K562 (cell line): ENCODE results near the gene DPM1. TPM values are rescaled to one million over a fixed set of nuclear protein-coding genes. Genes with fewer than 3 reads are reported as not detected.
A peak's percentile ranks its signal among the peaks of the same experiment; 100 is the strongest.

Experiments
- AFF1 ChIP-seq, 2 experiments: fragments of 450-650 bp; IDR thresholded peaks; 2 replicates each; pipeline ENCODE4 v1.6.1; 2018; ENCODE audit warnings: mild to moderate bottlenecking in 2 of 2, low read depth in 1 of 2; ENCODE audit not compliant: partially characterized antibody in 2 of 2
- C11orf30 ChIP-seq: fragments of 450-650 bp; IDR thresholded peaks from 2 replicates; pipeline ENCODE4 v1.6.1; 2016; ENCODE audit warnings: low read depth, mild to moderate bottlenecking
- CBFB ChIP-seq: sonication (generic); formaldehyde crosslinking; IDR thresholded peaks from 2 replicates; pipeline ENCODE4 v1.4.0; 2020; ENCODE audit warnings: mild to moderate bottlenecking, missing genetic modification reagents
- ETS2 ChIP-seq: IDR thresholded peaks from 2 replicates; pipeline ENCODE4 v1.6.1; 2016; ENCODE audit warnings: borderline replicate concordance, missing genetic modification characterization, mild to moderate bottlenecking, moderate library complexity, missing compliant biosample characterization; ENCODE audit not compliant: poor library complexity, severe bottlenecking
- HDAC6 ChIP-seq: IDR thresholded peaks from 2 replicates; pipeline ENCODE4 v1.6.1; 2012; ENCODE audit warnings: low read depth, mild to moderate bottlenecking, control low read depth, inconsistent platforms, low read length, moderate library complexity
- HNRNPL ChIP-seq: fragments of 200-400 bp; formaldehyde crosslinking; IDR thresholded peaks from 2 replicates; pipeline ENCODE4 v1.6.1; 2017; ENCODE audit warnings: low read depth, mild to moderate bottlenecking, low read length
- KLF10 ChIP-seq: fragments of 250-450 bp; sonication (Bioruptor Pico); IDR thresholded peaks from 2 replicates; pipeline ENCODE4 v1.6.1; 2021; ENCODE audit warnings: matching md5 sums
- SRSF9 ChIP-seq: fragments of 200-400 bp; formaldehyde crosslinking; IDR thresholded peaks from 2 replicates; pipeline ENCODE4 v1.6.1; 2017; ENCODE audit warnings: low read depth, low read length, borderline replicate concordance
- TCF7L2 ChIP-seq: fragments of 150-350 bp; IDR thresholded peaks from 2 replicates; pipeline ENCODE4 v1.6.1; 2016; ENCODE audit warnings: low read depth, mild to moderate bottlenecking, low read length, moderate library complexity
- ZC3H11A ChIP-seq: IDR thresholded peaks from 2 replicates; pipeline ENCODE4 v1.6.1; 2012; ENCODE audit warnings: low read depth, low read length, improper control_type of control experiment
- ZNF318 ChIP-seq, 2 experiments: fragments of 450-650 bp; IDR thresholded peaks; 2 replicates each; pipeline ENCODE4 v1.6.1; 2016; ENCODE audit warnings: mild to moderate bottlenecking in 2 of 2, borderline replicate concordance in 1 of 2, low read depth in 1 of 2, moderate library complexity in 1 of 2
- polyA plus RNA-seq, 8 experiments: library from polyadenylated mRNA; depleted of rRNA in 4 of 8; stranded (reverse) in 5 of 8; unstranded in 3 of 8; fragments of >200 nt; fragmentation: Nextera tagmentation in 2 of 8; fragmentation: Illumina TruSeq in 1 of 8; extraction: Ambion mirVana in 2 of 8; extraction: Trizol in 1 of 8; gene quantifications; 2 replicates each; pipeline versions ENCODE4 v1.2.1 to v1.2.3, GENCODE V29; 2011 to 2014; ENCODE audit warnings: inconsistent platforms in 1 of 8, missing spikeins in 1 of 8
- total RNA-seq, 7 experiments: library from RNA; depleted of rRNA in 6 of 7; stranded (reverse); fragments of >200 nt in 6 of 7; fragmentation: Illumina TruSeq in 2 of 7; extraction: Trizol in 2 of 7; gene quantifications; 2 replicates each; pipeline versions ENCODE4 v1.2.1 to v1.2.3, GENCODE V29; 2011 to 2021; ENCODE audit warnings: low replicate concordance in 1 of 7

The DPM1 gene
- total and polyA plus RNA-seq, 9 of the 15 experiments (the other 6 are each of a cell fraction or from before 2014, with no cell fraction given): 75.2 to 190 (median 153) TPM

- TF ChIP-seq ZC3H11A (no peak; the same call in 1 of the 2 replicates), KLF10 (CRISPR knock-in tag) (no peak), C11orf30 (peak; percentile 18; the same call in 1 of the 2 replicates), ZNF318 (IDR thresholded peaks at IDR 0.05; ENCODE audit: borderline replicate concordance in 1 of 2, low read depth in 1 of 2) (no peak), CBFB (no peak), ETS2 (tag) (no peak), TCF7L2 (no peak), SRSF9 (no peak), HNRNPL (no peak), HDAC6 (no peak), AFF1 (IDR thresholded peaks at IDR 0.05; ENCODE audit: low read depth in 1 of 2, partially characterized antibody in 2 of 2) (peak; percentile 65 to 66)
Measured at GRCh38 chr20:50929299-50930138, 28.8 kb downstream of the DPM1 start (continued).
